AG08395 (cell line): ENCODE measurements around the gene ALG10.
"Not testable (repeated sequence)": the region's sequence is repeated elsewhere in the genome, so short reads cannot be mapped to it uniquely, and the experiment has no call there.

Experiments used
- DNase-seq: peaks from one replicate; pipeline ENCODE4 v3.0.0; 2012; ENCODE audit warnings: mixed read lengths, low spot score

ALG10 gene, protein sequence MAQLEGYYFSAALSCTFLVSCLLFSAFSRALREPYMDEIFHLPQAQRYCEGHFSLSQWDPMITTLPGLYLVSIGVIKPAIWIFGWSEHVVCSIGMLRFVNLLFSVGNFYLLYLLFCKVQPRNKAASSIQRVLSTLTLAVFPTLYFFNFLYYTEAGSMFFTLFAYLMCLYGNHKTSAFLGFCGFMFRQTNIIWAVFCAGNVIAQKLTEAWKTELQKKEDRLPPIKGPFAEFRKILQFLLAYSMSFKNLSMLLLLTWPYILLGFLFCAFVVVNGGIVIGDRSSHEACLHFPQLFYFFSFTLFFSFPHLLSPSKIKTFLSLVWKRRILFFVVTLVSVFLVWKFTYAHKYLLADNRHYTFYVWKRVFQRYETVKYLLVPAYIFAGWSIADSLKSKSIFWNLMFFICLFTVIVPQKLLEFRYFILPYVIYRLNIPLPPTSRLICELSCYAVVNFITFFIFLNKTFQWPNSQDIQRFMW

DNA sequence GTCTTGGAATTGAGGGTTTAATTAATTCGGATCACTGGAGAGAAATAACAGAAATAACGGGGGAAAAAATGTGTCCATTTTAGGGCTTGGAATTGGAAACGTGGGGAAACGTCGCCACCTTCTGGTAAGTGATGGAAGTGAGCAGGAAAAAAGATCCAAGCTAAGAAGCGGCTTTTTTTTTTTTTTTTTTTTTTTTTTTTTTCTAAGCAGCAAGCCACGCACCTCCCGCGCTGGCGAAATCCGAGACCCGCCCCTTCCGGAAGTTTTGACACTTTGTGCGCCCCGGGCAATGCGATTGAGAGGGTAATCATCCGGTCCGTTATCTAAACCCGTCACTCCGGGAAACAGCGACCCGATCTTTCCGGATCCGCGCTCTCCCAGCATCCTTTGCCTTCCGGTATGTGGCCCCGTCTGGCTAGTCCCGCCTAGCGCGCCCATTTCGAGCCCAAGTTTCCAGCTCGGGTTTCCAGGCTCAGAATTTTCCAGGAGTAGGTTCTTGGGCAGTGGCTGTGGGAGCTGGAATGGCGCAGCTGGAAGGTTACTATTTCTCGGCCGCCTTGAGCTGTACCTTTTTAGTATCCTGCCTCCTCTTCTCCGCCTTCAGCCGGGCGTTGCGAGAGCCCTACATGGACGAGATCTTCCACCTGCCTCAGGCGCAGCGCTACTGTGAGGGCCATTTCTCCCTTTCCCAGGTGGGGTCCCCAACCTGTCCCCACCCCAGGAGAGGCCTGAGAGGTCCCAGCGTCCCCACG, at the start of gene ALG10:
ALG10 (plus strand) TSS at position 418 of the 752 bp plus-strand sequence; CDS start at position 522, 104 bp downstream.
- DNase-seq: peak; percentile 91

DNA sequence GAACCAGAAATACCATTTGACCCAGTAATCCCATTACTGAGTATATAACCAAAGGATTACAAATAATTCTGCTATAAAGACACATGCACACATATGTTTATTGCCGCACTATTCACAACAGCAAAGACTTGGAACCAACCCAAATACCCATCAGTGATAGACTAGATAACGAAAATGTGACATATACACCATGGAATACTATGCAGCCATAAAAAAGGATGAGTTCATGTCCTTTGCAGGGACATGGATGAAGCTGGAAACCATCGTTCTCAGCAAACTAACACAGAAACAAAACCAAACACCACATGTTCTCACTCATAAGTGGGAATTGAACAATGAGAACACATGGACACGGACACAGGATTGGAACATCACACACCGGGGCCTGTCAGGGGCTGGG, 49.4 kb upstream of the ALG10 start:
- DNase-seq: not testable (repeated sequence)

DNA sequence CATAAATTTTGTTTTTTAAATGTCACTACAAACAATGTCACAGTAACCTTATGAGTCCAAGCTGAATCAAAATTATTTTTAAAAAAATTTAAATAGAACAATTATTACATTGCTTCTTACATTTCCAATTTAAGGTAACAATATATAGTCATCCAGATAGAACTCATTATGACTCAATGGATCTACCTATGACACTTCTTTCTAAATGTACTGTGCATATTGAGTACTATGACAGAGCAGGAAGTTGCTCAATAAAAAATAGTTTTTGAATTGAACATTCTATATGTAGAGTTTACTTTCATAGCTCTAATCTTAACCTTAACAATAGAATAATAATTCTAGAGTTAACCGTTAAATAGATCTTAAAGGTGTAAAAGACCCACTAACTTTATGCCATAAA, 44.4 kb upstream of the ALG10 start:
- DNase-seq: no peak

DNA sequence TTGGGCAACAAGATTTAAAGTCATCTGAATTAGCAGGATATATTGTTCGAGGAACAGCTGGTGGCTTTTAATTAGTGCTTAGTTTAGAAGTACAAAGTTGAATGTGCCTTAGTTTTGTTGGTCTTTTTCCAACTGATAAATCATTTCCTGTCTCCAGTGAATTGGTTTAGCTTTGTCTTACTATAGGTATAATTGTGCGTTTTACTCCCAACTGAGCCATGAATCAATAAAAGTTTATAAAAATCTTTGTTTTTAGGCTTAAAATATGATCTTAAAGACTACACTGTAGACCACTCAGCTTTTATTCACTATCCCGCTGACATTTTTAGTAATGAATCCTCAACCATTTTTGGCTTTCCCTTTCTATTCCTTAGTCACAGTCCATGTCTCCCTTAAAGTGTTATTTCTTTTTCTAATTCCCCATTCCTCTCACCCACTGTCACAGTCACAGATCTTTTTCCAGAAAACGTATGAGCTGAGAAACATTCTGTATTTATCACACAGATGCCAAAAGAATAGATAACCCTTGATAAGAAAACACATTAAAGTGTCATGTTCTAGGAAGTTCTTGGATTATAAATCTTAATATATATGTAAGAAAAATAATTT, 34.0 kb upstream of the ALG10 start:
- DNase-seq: no peak

DNA sequence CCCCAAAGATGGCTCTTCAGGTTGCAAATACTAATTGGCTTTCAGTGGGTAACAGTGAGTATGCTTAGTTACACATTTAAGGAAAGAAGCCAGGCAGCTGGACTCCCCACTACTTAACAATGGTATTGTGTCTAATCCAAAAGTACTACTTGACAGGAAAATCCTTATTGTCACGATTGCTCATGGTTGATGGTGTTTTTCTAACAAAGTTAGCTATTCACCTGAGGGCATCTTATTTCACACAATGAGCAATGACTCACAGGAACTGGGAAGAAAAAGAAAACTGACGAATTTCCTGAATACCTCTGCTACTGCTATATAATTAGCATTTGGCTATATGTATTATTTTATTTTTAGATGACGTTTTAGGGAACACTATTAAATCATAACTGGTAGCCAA, 33.4 kb upstream of the ALG10 start:
- DNase-seq: no peak

DNA sequence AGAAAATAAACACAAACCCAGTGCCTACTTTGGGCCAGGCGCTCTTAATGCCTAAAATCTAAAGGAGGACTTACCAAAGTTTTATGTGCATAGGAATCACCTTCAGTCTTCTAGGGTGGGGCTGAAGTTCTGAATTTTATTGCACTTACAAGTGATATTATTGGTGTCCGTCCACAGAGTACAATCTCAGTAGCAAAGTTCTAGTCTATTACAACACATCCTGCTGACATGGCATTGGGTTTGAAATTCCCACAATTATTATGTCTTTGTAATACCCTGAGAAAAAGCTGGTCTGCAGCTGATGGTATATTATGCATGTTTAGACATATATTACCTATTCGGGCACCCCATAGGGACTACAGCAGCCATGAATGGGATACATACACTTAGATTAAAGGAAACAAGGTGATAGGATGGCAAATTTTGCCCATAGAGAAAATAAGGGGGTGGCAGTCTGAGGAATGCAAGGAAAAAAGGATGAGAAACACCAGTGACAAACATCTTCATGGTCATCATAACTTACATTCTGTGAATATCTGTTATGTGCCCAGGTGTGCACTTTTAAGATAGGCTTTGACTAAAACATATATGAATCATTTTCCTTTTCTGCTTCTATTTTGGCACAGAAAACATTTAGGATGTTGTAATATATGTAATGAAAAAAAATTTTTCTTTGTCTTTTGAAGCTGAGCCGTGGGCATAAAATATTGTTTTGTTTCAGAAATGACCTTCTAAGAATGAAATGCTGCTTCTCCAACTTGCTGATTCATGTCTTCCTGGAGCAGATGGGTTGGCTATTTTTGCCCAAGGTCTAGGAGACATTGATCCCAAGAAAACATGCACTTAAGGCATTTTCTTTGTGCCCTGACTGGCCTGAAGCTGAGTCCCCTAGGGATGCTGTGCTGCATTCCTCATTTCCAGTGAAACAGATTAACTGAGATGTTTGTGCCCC, 27.2 kb upstream of the ALG10 start:
- DNase-seq: no peak

DNA sequence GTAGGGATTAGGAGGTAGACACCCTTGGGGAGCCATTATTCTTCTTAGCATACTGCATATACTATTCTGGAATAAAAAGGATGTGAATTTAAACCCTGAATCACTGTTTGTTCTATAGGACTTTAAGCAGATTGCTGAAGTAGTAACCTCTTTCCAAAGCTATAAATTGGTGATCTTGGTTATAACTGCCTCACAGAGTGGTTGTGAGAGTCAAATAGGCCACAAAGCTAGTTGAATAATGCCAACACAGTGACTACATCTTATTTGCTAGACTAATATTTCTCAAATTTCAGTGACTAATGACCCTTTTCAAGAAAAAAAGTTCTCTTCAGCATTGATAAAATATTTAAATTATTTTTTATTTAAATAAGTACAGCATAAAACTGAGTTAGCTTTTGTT, 13.5 kb upstream of the ALG10 start:
- not testable (repeated sequence) for DNase-seq

DNA sequence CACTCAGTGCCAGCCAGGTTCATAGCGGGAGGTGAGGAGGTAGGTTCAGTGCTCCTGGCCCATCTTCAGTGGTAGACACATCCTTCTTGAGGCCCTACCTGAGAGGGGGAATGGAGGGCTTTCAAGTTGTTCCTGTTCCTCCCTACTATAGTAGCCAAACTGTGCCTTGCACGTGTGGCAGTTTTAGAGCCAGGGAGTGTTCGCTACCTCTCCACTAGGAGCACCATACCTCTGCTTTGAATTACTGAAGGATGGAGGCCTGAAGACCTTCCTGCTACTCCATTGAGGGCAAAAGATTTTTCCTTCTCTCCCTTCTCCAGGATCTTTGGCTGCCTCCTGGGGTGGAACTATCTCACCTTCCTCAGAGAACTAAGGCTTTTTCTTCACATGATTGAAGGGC, 5.9 kb upstream of the ALG10 start:
- no peak for DNase-seq

DNA sequence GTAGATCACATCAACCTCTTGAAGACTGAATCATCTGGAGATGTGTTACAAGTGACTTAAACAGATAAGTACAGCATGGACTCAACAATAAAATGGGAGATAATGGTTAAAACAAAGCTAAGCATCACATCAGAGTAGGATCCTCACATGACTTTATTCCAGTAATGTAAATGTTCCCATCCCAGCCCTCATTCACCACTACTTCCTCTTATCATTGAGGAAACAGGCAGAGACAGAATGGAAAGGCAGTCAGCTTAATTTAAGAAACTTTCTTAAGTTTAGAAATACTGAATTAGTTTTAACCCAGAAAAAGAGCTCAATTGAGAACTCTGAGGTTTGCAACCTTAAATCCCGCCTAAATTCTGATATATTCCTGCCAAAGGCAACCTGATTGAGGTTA, 1.2 kb upstream of the ALG10 start:
- no peak for DNase-seq

DNA sequence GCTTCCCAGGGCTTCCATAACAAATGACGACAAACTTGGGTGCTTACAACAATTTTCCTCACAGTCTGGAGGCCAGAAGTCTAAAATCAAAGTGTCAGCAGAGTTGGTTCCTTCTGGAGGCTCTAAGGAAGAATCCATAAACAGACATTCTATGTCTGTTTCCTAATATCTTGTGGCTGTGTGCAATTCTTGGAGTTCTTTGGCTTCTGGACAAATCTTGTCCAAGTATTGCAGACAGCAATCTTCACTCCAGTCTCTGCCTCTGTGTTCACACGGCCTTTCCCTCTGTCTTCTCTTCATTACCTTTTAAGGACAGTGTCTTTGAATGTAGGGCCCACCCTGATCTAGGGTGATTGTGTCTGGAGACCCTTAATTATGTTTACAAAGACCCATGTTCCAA, 5.4 kb downstream of the ALG10 start:
- not testable (repeated sequence) for DNase-seq

DNA sequence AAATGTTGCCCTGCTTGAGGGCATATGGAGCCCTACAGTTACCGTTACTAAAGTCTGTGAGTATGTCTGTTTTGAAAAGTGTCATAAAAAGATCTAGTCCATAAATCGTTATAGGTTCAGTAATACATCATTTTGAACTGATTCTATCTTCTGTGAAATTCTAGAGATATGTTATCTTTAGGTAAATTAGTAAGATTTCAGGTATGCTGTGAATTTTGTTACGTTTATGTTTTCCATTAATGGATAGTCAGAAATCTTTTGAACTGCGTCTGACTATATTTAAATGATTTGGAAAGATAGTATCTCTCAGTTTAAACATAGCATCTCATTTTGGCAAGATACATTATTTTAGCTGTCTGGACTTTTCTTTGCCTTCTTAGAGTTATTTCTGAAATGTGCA, 8.3 kb downstream of the ALG10 start:
- DNase-seq: no peak

DNA sequence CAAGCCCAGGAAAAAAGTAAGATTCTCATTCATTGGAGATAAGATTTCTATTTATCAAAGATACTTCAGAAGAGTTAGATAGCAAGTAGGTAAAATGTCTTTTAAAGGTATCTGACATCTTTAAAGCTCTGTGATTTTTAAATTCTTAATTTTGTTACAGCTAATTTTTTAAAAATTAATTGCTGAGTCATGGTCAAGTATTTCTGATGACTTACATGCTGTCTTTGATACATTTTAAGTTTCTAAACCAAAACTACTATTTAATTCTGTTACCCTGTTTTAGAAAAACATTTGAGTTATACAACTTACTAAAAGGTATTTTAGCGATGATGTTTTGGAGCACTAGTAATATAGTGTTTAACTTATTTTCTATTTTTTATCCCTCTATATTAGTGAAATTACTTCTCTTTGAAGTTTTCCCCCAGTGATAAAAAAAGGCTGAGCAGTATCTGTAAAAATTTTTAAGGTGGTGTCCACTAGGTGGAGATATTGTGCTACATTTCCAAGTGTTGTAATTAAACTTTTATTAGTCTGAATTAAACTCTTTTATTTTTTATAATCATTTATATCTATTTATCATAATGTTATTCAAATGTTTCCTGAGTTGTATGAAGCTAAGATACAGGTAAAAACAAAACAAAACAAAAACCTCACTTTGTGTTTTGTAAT, 11.5 kb downstream of the ALG10 start:
- DNase-seq: peak; percentile 11

DNA sequence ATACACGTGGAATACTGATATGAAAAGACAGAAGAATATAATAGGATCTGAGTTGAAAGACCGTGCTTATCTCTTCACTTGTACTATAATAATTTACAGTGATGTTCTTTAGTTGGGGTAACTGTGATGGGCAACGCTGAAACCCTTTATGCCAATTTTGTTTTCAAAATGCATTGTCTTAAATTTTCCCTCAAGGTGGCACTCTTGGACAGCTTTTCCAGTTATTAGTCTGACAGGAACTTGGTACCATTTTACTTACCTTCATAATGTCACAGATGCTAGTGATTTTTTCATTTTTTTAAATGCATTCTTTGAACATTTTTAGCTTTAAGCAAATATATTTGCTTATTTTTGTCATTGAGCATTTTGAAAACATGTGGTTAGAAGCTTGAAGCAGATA, 16.1 kb downstream of the ALG10 start:
- not testable (repeated sequence) for DNase-seq

DNA sequence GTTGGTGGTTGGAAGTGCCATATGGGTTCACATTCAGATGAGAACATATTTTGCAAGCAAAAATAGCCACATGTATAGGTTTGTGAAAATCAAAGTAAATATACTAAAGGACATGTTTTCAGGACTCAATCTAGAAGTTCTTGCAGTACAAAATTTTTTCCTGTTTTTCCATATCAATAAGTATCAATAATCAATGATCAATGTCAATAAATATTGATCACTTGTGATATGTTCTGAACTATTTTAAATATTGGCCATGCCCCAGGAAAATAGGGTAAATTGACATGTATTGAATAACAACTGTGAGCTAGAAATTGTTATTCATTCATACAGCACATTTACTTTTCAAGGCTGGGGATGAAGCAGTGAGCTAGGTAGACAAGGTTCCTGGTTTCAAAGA, 24.3 kb downstream of the ALG10 start:
- no peak for DNase-seq

DNA sequence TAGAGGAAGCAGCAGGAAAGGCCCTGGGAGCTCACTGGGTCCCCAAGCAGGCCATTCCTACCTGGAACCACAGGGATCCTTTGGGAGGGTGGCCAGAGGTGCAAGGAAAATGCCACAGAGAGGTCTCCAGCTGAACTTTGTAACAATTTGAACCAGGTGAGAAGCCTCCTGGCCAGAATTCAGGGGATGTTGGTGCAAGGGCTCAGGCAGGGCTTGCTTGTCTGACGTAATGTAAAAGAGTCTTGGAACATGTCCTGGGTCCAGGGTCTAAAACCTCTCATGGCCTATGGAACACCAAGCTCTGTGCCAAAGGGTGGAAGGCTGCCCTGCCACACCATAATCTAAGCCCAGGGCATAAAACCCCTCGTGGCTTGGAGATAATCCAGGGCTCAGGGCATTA, 25.6 kb downstream of the ALG10 start:
- DNase-seq: not testable (repeated sequence)

DNA sequence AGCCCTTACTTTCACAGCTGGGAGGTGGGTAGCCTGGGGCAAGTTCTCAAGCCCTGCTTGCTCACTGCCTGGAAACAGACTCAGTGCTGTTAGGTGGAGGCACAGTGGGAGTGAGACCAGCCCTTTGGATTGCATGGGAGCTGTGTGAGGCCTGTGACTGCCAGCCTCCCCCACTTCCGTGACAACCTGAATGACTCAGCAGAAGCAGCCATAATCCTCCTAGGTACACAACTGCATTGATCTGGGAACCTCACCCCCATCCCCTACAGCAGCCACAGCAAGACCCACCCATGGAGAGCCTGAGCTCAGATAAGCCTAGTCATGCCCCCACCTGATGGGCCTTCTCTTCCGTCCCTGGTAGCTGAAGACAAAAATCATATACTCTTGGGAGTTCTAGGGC, 26.4 kb downstream of the ALG10 start:
- DNase-seq: no peak

DNA sequence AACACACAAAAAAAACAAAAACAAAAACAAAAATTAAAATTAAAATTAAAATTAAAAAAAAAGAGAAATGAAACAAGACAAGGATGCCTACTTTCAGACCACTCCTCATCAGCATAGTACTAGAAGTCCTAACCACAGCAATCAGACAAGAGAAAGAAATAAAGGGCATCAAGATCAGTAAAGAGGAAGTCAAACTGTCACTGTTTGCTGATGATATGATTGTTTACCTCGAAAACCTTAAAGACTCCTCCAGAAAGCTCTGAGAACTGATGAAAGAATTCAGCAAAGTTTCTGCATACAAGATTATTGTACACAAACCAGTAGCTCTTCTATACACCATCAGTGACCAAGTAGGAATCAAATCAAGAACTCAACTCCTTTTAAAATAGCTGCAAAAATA, 29.2 kb downstream of the ALG10 start:
- no peak for DNase-seq

DNA sequence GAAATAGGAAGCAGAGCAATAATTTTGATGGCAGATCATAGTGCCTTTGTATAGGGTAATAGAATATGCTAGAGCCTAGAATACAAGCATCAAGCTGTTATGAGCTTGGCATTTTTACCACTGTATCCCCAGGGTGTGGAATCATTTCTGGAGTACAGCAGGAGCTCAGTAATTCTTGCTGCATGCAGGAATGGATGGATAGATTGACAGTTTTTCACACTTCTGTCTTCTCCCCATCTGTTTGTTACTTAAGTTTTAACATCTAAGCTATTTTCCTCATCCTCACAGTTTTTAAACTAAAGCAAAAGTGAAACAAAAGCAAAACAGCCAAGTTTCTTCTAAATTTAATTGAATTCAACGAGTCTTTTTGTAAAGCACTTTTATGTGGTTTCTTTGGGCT, 32.6 kb downstream of the ALG10 start:
- no peak for DNase-seq
